Measurements from ENCODE around the gene DNPH1. TPM values are rescaled to one million over a fixed set of nuclear protein-coding genes. Genes with fewer than 3 reads are reported as not detected.

Gene DNPH1
- total RNA-seq, 2 donors from 2014 or later = 38.4 to 63.9 TPM

DNA sequence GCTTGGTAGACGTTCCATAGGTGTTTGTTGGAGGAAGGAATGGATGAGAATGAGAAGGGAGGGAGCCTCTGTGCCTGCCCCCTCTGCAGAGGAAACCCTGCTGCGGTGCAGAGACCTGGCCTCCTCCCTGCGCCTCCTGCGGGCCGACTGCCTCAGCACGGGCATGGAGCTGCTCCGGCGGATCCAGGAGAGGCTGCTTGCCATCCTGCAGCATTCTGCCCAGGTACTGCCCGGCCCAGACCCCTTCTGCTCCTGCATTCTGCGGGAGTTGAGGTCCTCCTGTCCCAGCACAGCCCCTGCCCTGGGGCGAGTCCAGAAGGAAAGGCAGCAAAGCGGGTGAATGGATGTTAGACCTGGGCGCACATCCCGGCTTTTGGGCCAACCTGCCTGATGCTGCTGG is 6.1 kb downstream of the DNPH1 start:
- Histone ChIP-seq H3K9me3 (no peaks in the 10 kb centered on the region), H3K27ac (no peak overlapping the region), H3K27me3 (no peaks in the 10 kb centered on the region), H3K4me3 (no peak overlapping the region), H3K36me3 (no peaks in the 10 kb centered on the region), H3K4me1 (no peaks in the 10 kb centered on the region)
- TF ChIP-seq, protein P1, sequence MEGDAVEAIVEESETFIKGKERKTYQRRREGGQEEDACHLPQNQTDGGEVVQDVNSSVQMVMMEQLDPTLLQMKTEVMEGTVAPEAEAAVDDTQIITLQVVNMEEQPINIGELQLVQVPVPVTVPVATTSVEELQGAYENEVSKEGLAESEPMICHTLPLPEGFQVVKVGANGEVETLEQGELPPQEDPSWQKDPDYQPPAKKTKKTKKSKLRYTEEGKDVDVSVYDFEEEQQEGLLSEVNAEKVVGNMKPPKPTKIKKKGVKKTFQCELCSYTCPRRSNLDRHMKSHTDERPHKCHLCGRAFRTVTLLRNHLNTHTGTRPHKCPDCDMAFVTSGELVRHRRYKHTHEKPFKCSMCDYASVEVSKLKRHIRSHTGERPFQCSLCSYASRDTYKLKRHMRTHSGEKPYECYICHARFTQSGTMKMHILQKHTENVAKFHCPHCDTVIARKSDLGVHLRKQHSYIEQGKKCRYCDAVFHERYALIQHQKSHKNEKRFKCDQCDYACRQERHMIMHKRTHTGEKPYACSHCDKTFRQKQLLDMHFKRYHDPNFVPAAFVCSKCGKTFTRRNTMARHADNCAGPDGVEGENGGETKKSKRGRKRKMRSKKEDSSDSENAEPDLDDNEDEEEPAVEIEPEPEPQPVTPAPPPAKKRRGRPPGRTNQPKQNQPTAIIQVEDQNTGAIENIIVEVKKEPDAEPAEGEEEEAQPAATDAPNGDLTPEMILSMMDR (IDR thresholded peaks at IDR 0.05) = no peak
- DNase-seq (ENCODE audit: low spot score) = no peak

DNA sequence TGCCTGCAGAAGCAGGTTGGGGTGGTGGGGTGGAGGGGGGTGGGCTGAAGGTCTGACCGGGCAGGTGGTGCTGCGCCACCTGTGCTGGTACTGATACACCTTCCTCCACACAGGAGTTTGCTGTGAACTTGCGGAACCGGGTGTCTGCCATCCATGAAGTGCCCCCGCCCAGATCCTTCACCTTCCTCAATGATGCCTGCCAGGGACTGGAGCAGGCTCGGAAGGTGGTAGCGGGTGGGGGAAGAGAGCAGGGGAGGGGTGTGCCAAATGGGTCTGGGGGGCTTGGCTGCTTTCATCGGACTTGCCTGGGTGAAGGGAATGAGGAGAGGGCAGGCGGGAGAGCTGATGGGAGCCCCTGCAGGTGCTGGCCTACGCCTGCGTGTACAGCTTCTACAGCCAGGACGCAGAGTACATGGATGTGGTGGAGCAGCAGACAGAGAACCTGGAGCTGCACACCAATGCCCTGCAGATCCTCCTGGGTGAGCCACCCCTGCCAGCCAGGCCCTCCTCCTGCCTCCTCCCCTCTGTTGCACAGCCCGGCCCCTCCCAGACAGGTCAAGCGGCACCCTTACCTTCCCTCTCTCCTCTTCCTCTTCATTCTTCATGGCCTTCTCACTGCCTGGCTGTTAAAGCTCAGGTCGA is 6.7 kb downstream of the DNPH1 start:
- Histone ChIP-seq H3K9me3 (no peaks in the 10 kb centered on the region), H3K4me3 (no peak overlapping the region), H3K4me1 (peaks cover 0 to 4% of the 10 kb centered on the region in 2 donors), H3K27me3 (no peaks in the 10 kb centered on the region), H3K36me3 (no peaks in the 10 kb centered on the region), H3K27ac (no peak overlapping the region)
- TF ChIP-seq, protein P1 (IDR thresholded peaks at IDR 0.05) = no peak
- DNase-seq (ENCODE audit: low spot score) = no peak

DNA sequence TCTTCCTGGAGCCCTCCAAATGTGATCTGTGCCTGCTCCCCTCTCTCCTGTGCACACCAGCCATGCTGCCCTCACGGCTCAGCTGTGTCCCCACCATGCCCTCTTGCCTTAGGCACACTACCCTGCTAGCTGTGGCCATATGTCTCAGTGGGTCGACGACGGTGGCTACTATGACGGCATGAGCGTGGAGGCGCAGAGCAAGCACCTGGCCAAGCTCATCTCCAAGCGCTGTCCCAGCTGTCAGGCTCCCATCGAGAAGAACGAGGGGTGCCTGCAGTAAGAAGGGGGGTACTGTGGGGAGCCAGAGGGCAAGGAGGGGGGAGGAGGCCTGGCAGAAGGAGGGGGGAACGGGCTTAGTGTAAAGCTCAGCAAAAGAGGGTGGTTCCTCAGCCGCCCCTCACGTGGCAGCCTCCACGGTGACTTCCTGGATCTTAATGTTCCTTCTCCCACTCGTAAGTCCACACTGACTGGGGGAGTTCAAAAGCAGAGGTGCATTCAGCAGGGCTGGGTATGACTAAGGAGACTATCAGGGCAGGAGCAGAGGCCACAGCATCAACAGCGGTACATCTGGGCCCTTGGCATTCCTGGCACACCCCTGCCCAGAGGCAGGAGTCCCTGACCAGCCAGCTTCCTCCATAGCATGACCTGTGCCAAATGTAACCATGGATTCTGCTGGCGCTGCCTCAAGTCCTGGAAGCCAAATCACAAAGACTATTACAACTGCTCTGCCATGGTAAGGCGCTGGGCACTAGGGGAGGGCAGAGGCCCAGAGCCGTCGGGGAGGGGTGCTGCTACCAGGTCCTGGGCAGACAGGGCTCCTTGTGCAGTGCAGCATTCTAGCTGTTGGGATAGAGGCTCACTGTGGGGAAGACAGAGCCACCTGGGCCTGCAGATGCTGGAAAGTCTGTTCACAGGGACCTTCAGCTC is 8.0 kb downstream of the DNPH1 start:
- H3K36me3 ChIP-seq = peaks cover under 1% of the 10 kb centered on the region
- H3K4me1 ChIP-seq = peaks cover 0 to 9% of the 10 kb centered on the region in 2 donors
- no peaks in the 10 kb centered on the region for H3K27me3 ChIP-seq
- TF ChIP-seq, protein P1 (IDR thresholded peaks at IDR 0.05) = no peak
- H3K9me3 ChIP-seq = no peaks in the 10 kb centered on the region
- no peak overlapping the region for H3K27ac ChIP-seq
- DNase-seq (ENCODE audit: low spot score) = no peak
- H3K4me3 ChIP-seq = no peak overlapping the region

DNA sequence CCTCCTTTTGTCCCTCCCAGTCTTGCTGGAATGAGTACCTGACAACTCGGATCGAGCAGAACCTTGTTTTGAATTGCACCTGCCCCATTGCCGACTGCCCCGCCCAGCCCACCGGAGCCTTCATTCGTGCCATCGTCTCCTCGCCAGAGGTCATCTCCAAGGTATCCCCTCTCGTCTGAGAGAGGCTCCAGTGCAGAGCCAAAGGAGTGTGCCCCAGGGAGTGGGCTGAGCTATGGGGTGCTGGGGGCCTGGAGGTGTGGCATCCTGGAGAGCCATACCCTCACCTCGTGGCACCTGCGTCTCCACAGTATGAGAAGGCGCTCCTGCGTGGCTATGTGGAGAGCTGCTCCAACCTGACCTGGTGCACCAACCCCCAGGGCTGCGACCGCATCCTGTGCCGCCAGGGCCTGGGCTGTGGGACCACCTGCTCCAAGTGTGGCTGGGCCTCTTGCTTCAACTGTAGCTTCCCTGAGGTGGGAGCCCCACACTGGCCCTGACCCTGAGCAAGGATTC is 8.8 kb downstream of the DNPH1 start:
- TF ChIP-seq, protein P1 (IDR thresholded peaks at IDR 0.05) = no peak
- DNase-seq (ENCODE audit: low spot score) = no peak
- H3K27me3 ChIP-seq = no peaks in the 10 kb centered on the region
- H3K9me3 ChIP-seq = no peaks in the 10 kb centered on the region
- H3K4me1 ChIP-seq = peaks cover 0 to 9% of the 10 kb centered on the region in 2 donors
- H3K4me3 ChIP-seq = no peak overlapping the region
- peaks cover 8% of the 10 kb centered on the region for H3K36me3 ChIP-seq
- H3K27ac ChIP-seq = no peak overlapping the region

DNA sequence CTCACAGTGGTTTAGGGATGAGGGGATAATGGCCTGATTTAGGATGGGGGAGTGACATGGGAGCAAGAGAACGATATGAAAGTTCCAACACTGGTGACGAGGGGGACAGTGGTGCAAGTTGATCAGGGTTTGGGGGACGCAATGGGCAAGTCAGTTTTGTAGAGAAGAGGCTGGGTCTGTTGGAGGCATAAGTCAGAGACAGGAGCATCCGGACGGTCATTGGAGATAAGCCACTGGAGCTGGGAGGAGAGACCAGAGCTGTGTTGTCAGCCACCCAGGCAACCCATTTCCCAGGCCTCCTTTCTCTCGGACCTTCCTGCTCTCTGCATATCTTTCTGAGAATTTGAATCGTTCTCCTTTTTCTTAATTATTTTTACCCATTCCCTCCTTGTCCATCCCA is 9.5 kb downstream of the DNPH1 start:
- Histone ChIP-seq H3K27me3 (no peaks in the 10 kb centered on the region), H3K4me1 (peaks cover 0 to 9% of the 10 kb centered on the region in 2 donors), H3K9me3 (no peaks in the 10 kb centered on the region), H3K27ac (no peak overlapping the region), H3K36me3 (peaks cover 14% of the 10 kb centered on the region), H3K4me3 (no peak overlapping the region)
- no peak for DNase-seq (ENCODE audit: low spot score)
- TF ChIP-seq, protein P1 (IDR thresholded peaks at IDR 0.05) = no peak
